HG02571 (cell line): ENCODE data around the gene ALG3.
A peak's percentile ranks its signal among the peaks of the same experiment; 100 is the strongest.

ENCODE experiments used
- ATAC-seq: cut with Tn5 transposase; IDR thresholded peaks from one replicate; pipeline ENCODE4 v1.9.1; 2021; ENCODE audit warnings: mild to moderate bottlenecking, moderate library complexity; ENCODE audit not compliant: unreplicated experiment

The ALG3 gene

GRCh38 chr3:184260724-184261269 is 12.0 kb upstream of the ALG3 start:
- no peak for ATAC-seq

DNA sequence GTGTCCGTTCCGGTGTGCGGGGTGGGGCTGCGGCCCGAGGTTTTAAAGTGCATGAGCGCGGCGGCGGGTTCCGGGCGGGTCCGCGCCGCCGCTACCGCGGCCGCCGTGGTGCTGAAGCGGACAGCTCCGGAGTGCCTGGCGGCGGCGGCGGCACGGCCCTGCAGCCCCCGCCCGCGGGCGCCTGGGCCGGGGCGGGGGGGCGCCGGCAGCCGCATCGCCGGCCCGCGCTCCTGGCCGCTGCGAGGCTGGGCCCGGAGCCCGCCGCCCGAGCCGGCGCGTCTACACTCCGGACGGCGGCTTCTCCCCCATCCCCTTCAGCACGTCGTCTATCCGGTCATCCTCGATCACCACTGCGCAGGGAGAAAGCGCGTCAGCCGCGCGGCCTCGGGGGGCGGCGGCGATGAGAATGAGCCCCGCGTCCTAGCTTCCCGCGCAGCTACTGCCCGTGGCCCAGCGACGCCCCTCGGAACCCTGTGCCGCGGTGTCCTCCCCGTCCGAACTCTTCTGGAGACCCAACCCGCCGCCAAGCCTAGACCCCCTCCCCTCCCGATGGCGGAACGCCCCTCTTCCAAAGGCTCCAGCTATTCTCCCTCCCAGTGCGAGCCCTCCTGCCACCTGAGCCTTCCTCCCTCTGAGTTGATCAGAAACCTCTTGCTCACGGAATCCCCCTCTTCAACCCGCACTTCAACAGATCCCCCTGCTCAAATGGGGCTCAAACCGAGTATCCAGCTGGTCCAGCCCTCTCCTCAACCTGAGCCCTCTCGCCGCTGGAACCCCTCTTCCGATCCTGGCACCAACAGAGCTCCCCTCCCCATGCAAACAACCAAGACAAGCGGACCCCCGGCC is 11.3 kb upstream of the ALG3 start:
- no peak for ATAC-seq

- ATAC-seq = no peak
Observed at GRCh38 chr3:184259396-184259877, 10.7 kb upstream of the ALG3 start.

GRCh38 chr3:184258926-184259325 is 10.2 kb upstream of the ALG3 start:
- no peak for ATAC-seq

DNA sequence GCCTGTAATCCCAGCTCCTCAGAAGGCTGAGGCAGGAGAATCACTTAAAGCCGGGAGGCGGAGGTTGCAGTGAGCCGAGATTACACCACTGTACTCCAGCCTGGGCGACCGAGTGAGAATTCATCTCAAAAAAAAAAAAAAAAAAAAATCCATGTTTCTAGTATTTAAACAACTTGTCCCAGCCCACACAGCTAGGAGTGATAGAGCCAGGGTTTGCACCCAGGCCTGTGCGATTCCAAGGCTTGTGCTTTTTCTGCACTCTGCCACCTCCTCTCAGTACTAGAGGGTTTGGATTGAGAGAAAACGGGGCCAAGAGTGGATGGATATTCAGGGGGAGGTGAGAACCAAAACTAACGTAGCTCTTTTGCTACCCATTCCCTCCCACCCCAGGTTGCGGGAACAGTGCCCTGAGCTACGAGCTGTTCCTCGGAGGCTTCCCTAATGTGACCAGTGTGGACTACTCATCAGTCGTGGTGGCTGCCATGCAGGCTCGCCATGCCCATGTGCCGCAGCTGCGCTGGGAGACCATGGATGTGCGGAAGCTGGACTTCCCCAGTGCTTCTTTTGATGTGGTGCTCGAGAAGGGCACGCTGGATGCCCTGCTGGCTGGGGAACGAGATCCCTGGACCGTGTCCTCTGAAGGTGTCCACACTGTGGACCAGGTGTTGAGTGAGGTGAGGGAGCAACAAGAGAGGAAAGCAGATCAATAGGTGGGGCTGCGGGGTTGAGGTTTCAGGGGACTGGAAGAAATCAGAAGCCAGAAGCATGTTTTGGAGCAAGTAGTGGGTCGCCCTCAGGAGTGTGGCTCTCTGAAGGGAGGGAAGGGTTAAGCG is 8.5 kb upstream of the ALG3 start:
- ATAC-seq = no peak

- ATAC-seq = no peak
Observed at GRCh38 chr3:184255291-184256039, 6.7 kb upstream of the ALG3 start.

GRCh38 chr3:184250167-184250828 is 1.5 kb upstream of the ALG3 start:
- ATAC-seq = peak; percentile 59

DNA sequence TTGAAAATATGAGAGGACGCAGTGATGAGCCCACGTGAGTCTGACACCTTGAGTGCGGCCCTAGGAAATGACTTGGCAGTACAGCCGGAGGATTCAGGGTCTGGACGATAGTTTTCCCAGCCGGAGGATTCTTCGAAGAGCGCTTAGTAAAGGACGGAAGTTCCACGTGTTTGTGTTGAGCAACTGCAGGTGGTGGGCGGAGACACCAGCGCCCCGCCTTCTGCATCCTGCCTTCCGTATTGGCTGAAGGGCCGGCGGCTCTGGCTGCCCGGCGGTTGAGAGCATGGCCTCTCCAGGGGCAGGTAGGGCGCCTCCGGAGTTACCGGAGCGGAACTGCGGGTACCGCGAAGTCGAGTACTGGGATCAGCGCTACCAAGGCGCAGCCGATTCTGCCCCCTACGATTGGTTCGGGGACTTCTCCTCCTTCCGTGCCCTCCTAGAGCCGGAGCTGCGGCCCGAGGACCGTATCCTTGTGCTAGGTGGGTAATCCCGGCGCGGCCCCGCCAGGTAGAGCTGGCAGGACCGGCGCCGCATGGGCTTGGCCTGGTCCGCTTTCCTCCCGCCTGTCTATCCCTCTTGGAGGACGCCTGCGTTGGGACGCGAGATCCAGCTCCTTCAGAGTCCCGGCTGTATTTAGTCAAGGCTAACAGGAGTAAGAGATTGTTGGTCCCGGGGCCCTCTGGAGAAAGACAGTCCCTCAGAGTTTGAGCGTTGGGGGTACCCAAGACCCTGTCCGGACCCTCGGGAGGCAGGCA is 827 bp upstream of the ALG3 start, which contains the start of gene EEF1AKMT4:
TSS of gene EEF1AKMT4 (plus strand) at position 261 of the 755 bp plus-strand sequence. CDS start at position 284, 23 bp downstream.
- ATAC-seq = peak; percentile 89

DNA sequence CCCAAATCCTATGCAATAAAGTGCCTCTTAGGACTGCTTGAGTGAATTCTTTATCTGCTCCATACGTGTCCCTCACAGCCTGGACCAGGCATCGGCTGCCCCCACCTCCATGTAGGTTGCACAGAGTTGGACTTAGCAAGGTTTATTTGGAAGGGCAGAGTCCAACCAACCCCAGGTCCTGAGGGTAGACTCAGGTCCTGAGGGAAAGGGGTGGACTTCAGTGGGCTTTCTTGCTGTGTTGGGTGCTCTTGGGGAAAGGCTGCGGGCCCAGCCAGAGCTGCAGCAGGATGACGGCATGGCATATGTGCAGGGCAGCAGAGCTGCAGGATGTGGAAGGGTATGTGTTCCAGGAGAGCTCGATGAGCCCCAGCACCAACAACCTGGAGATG is 6.5 kb downstream of the ALG3 start:
- no peak for ATAC-seq

DNA sequence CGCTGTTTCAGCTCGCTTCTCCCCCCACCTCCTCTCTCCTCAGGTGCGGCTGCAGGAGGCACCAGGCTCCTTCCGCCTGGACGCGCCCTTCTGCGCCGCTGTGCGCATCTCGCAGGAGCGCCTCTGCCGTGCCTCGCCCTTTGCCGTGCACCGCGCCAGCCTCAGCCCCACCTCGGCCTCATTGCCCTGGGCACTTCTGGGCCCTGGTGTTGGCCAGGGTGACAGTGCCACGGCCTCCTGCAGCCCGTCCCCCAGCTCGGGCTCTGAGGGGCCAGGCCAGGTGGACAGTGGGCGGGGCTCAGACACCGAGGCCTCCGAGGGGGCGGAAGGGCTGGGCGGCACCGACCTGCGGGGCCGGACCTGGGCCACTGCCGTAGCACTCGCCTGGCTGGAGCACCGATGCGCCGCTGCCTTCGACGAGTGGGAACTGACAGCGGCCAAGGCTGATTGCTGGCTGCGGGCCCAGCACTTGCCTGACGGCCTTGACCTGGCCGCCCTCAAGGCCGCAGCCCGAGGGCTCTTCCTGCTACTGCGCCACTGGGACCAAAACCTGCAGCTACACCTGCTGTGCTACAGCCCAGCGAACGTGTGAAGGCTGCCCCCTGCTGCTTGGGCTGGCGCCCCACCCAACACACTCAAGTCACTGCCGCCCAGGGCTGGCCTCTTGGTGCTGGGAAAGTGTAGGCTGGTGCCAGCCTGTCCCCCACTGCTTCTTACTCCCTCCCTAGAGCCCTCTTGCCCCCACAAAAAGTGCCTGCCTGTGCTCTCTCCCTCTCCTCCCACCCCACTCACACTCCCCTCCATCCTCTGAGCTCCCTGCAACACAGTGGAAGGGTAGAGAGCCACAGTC is 7.1 kb downstream of the ALG3 start:
- ATAC-seq = no peak

GRCh38 chr3:184241141-184241446 is 7.7 kb downstream of the ALG3 start:
- ATAC-seq = no peak

- no peak for ATAC-seq
Observed at GRCh38 chr3:184240384-184241140, 8.2 kb downstream of the ALG3 start.

DNA sequence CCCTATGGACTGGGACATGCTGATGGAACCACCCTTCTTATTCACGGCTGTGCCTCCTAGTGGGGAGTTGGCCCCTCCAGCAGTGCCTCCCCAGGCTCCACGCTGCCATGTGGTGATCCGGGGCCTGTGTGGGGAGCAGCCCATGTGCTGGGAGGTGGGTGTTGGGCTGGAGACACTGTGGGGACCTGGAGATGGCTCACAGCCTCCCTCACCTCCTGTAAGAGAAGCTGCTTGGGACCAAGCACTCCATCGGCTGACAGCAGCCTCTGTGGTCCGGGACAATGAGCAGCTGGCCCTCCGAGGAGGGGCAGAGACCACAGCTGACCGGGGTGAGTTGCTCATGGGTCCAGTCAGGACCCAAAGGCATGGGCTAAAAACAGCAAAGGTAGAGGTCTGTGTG is 9.1 kb downstream of the ALG3 start:
- ATAC-seq = no peak

- ATAC-seq = no peak
Observed at GRCh38 chr3:184239221-184239620, 9.5 kb downstream of the ALG3 start.

- no peak for ATAC-seq
Observed at GRCh38 chr3:184238246-184238818, 10.4 kb downstream of the ALG3 start.

GRCh38 chr3:184237807-184238206 is 11.0 kb downstream of the ALG3 start:
- no peak for ATAC-seq

DNA sequence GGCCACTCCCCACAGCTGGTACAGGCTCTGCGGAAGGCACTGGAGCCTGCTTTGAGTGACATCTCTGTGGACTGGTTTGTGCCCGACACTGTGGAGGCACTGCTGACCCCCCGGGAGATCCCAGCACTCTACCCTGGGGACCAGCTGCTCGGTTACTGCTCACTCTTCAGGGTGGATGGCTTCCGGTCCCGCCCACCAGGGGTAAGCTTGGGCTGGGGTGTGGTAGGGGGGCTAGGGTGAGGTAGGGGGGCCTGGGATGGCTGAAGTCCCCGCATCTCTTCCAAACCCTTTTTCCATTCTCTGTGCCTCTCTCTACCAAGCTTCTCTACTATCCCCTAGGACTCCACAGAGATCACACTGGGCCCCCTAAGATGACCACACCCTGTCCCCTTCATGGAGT is 11.6 kb downstream of the ALG3 start:
- no peak for ATAC-seq

GRCh38 chr3:184236636-184237035 is 12.1 kb downstream of the ALG3 start:
- ATAC-seq = no peak
